Liver (tissue), 9 donors: ENCODE measurements around the gene RTP2. TPM values are rescaled to one million over a fixed set of nuclear protein-coding genes. Genes with fewer than 3 reads are reported as not detected.

Source experiments
- DNase-seq: peaks from one replicate; pipeline ENCODE4 v3.0.0-alpha.2; 2017; ENCODE audit warnings: low spot score
- H3K27ac ChIP-seq, 2 donors: one replicate each; pipeline ENCODE4 v1.7.0; 2013; ENCODE audit warnings: inconsistent platforms in 2 of 2, low read length in 2 of 2, control low read depth in 1 of 2, low read depth in 1 of 2, mild to moderate bottlenecking in 1 of 2
- H3K27me3 ChIP-seq, 4 donors: one replicate each; pipeline versions ENCODE4 v1.6.1 to v1.7.0; 2013; ENCODE audit warnings: low read length in 3 of 4, inconsistent platforms in 1 of 4, mild to moderate bottlenecking in 1 of 4, moderate library complexity in 1 of 4; ENCODE audit not compliant: control insufficient read depth in 4 of 4, insufficient read depth in 4 of 4
- H3K36me3 ChIP-seq, 4 donors: one replicate each; pipeline versions ENCODE4 v1.6.1 to v1.7.0; 2013; ENCODE audit warnings: low read length in 3 of 4, mild to moderate bottlenecking in 3 of 4, low read depth in 1 of 4, moderate library complexity in 1 of 4; ENCODE audit not compliant: control insufficient read depth in 4 of 4, insufficient read depth in 3 of 4
- H3K4me1 ChIP-seq, 4 donors: one replicate each; pipeline versions ENCODE4 v1.6.1 to v1.7.0; 2013; ENCODE audit warnings: low read length in 3 of 4, mild to moderate bottlenecking in 3 of 4, moderate library complexity in 1 of 4; ENCODE audit not compliant: control insufficient read depth in 4 of 4, insufficient read depth in 4 of 4
- H3K4me3 ChIP-seq, 3 donors: one replicate each; pipeline versions ENCODE4 v1.6.1 to v1.7.0; 2013; ENCODE audit warnings: low read length in 3 of 3, control low read depth in 1 of 3, low read depth in 1 of 3, mild to moderate bottlenecking in 1 of 3
- H3K9ac ChIP-seq, 2 donors: one replicate each; pipeline ENCODE4 v1.7.0; 2013; ENCODE audit warnings: low read length in 2 of 2, mild to moderate bottlenecking in 2 of 2, moderate library complexity in 2 of 2, control low read depth in 1 of 2, low read depth in 1 of 2
- H3K9me3 ChIP-seq, 4 donors: one replicate each; pipeline versions ENCODE4 v1.6.1 to v1.7.0; 2013; ENCODE audit warnings: low read length in 3 of 4; ENCODE audit not compliant: control insufficient read depth in 4 of 4
- EGR1 ChIP-seq, 2 donors: IDR thresholded peaks; 2 replicates each; pipeline ENCODE4 v1.6.1; 2016 to 2018; ENCODE audit warnings: antibody characterized with exemption in 2 of 2, low read depth in 2 of 2
- FOXA1 ChIP-seq: IDR thresholded peaks from 2 replicates; pipeline ENCODE4 v1.6.1; 2016; ENCODE audit warnings: antibody characterized with exemption
- FOXA2 ChIP-seq: IDR thresholded peaks from 2 replicates; pipeline ENCODE4 v1.6.1; 2016; ENCODE audit warnings: antibody characterized with exemption
- GABPA ChIP-seq, 2 donors: IDR thresholded peaks in 1 of 2; conservative IDR thresholded peaks in 1 of 2; 2 replicates each; pipeline ENCODE4 v1.6.1; 2016; ENCODE audit warnings: antibody characterized with exemption in 2 of 2, mild to moderate bottlenecking in 1 of 2, moderate library complexity in 1 of 2
- JUND ChIP-seq, 2 donors: IDR thresholded peaks; 2 replicates each; pipeline ENCODE4 v1.6.1; 2016; ENCODE audit warnings: antibody characterized with exemption in 2 of 2
- NR2F2 ChIP-seq: IDR thresholded peaks from 2 replicates; pipeline ENCODE4 v1.6.1; 2016; ENCODE audit warnings: antibody characterized with exemption
- RXRA ChIP-seq, 2 donors: IDR thresholded peaks; 2 replicates each; pipeline ENCODE4 v1.6.1; 2017 to 2018; ENCODE audit warnings: antibody characterized with exemption in 2 of 2, mild to moderate bottlenecking in 1 of 2
- SP1 ChIP-seq: IDR thresholded peaks from 2 replicates; pipeline ENCODE4 v1.6.1; 2018; ENCODE audit warnings: antibody characterized with exemption, mild to moderate bottlenecking
- TAF1 ChIP-seq: conservative IDR thresholded peaks from 2 replicates; pipeline ENCODE4 v1.6.1; 2016; ENCODE audit warnings: antibody characterized with exemption, mild to moderate bottlenecking
- YY1 ChIP-seq: IDR thresholded peaks from 2 replicates; pipeline ENCODE4 v1.6.1; 2016; ENCODE audit warnings: antibody characterized with exemption, mild to moderate bottlenecking
- WGBS: extraction: QIAGEN DNeasy Blood & Tissue Kit; methylation state at CpG from one replicate; pipeline ENCODE4 v1.1.7; 2013; 5-methylcytosine and 5-hydroxymethylcytosine counted together
- polyA plus RNA-seq, 2 donors: library from polyadenylated mRNA; stranded (reverse) in 1 of 2; unstranded in 1 of 2; fragments of 200-250 nt in 1 of 2; fragments of >200 nt in 1 of 2; fragmentation: Nextera tagmentation in 1 of 2; extraction: Ambion mirVana in 1 of 2; gene quantifications; one replicate each; pipeline versions ENCODE4 v1.2.1 to v1.2.3, GENCODE V29; 2013 to 2015
- total RNA-seq, 2 donors: library from RNA; depleted of rRNA; stranded (reverse); fragments of >200 nt; gene quantifications; one replicate each; pipeline ENCODE4 v1.2.3, GENCODE V29; 2014
- TF ChIP-seq, protein P1 (sequence below): IDR thresholded peaks from 2 replicates; pipeline ENCODE4 v1.6.1; 2016; ENCODE audit warnings: antibody characterized with exemption, mild to moderate bottlenecking
- TF ChIP-seq, protein P2 (sequence below): IDR thresholded peaks from 2 replicates; pipeline ENCODE4 v1.6.1; 2016; ENCODE audit warnings: antibody characterized with exemption
- TF ChIP-seq, protein P3 (sequence below): IDR thresholded peaks from 2 replicates; pipeline ENCODE4 v1.6.1; 2016; ENCODE audit warnings: antibody characterized with exemption
- TF ChIP-seq, protein P4 (sequence below): fragments of 150-350 bp; IDR thresholded peaks from 2 replicates; pipeline ENCODE4 v1.5.1; 2017; ENCODE audit warnings: improper control_type of control experiment, low read depth, low read length; ENCODE audit not compliant: missing input control
- donor health status: healthy.
- donor health status: healthy.
- donor health status: healthy.
- donor health status: healthy.
- donor health status: healthy.

Gene RTP2
- total and polyA plus RNA-seq, 4 donors: not detected

DNA sequence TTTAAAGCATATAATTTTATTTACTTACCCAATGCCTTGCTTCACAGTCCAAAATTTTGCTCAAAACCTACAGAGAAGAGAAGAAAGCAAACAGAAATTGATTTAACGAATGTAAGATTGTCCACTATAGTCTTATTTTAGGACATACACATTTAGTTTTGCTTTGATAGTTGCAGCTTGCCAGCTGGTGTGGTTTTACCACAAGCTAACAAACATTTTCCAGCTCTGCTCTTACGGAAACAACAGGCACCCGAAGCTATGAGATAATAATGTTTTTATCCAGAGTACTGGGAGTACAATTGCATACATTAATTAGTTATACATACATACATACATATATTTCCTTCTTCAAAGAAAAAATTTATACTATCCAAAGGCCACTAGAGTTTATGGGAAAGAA lies 32.5 kb upstream of the RTP2 start:
- DNase-seq: no peak
- TF ChIP-seq FOXA1 (no peak), EGR1 (IDR thresholded peaks at IDR 0.05; ENCODE audit: low read depth in 2 of 2) (no peak), YY1 (no peak), GABPA (IDR thresholded peaks at IDR 0.05 in 1 of 2, conservative IDR thresholded peaks at IDR 0.05 in 1 of 2) (no peak), FOXA2 (no peak), NR2F2 (no peak), JUND (IDR thresholded peaks at IDR 0.05) (no peak), TAF1 (no peak)
- TF ChIP-seq, protein P1, sequence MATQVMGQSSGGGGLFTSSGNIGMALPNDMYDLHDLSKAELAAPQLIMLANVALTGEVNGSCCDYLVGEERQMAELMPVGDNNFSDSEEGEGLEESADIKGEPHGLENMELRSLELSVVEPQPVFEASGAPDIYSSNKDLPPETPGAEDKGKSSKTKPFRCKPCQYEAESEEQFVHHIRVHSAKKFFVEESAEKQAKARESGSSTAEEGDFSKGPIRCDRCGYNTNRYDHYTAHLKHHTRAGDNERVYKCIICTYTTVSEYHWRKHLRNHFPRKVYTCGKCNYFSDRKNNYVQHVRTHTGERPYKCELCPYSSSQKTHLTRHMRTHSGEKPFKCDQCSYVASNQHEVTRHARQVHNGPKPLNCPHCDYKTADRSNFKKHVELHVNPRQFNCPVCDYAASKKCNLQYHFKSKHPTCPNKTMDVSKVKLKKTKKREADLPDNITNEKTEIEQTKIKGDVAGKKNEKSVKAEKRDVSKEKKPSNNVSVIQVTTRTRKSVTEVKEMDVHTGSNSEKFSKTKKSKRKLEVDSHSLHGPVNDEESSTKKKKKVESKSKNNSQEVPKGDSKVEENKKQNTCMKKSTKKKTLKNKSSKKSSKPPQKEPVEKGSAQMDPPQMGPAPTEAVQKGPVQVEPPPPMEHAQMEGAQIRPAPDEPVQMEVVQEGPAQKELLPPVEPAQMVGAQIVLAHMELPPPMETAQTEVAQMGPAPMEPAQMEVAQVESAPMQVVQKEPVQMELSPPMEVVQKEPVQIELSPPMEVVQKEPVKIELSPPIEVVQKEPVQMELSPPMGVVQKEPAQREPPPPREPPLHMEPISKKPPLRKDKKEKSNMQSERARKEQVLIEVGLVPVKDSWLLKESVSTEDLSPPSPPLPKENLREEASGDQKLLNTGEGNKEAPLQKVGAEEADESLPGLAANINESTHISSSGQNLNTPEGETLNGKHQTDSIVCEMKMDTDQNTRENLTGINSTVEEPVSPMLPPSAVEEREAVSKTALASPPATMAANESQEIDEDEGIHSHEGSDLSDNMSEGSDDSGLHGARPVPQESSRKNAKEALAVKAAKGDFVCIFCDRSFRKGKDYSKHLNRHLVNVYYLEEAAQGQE: no peak
- TF ChIP-seq, protein P2, sequence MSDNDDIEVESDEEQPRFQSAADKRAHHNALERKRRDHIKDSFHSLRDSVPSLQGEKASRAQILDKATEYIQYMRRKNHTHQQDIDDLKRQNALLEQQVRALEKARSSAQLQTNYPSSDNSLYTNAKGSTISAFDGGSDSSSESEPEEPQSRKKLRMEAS: no peak
- TF ChIP-seq, protein P3, sequence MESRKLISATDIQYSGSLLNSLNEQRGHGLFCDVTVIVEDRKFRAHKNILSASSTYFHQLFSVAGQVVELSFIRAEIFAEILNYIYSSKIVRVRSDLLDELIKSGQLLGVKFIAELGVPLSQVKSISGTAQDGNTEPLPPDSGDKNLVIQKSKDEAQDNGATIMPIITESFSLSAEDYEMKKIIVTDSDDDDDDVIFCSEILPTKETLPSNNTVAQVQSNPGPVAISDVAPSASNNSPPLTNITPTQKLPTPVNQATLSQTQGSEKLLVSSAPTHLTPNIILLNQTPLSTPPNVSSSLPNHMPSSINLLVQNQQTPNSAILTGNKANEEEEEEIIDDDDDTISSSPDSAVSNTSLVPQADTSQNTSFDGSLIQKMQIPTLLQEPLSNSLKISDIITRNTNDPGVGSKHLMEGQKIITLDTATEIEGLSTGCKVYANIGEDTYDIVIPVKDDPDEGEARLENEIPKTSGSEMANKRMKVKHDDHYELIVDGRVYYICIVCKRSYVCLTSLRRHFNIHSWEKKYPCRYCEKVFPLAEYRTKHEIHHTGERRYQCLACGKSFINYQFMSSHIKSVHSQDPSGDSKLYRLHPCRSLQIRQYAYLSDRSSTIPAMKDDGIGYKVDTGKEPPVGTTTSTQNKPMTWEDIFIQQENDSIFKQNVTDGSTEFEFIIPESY: no peak
- TF ChIP-seq, protein P4, sequence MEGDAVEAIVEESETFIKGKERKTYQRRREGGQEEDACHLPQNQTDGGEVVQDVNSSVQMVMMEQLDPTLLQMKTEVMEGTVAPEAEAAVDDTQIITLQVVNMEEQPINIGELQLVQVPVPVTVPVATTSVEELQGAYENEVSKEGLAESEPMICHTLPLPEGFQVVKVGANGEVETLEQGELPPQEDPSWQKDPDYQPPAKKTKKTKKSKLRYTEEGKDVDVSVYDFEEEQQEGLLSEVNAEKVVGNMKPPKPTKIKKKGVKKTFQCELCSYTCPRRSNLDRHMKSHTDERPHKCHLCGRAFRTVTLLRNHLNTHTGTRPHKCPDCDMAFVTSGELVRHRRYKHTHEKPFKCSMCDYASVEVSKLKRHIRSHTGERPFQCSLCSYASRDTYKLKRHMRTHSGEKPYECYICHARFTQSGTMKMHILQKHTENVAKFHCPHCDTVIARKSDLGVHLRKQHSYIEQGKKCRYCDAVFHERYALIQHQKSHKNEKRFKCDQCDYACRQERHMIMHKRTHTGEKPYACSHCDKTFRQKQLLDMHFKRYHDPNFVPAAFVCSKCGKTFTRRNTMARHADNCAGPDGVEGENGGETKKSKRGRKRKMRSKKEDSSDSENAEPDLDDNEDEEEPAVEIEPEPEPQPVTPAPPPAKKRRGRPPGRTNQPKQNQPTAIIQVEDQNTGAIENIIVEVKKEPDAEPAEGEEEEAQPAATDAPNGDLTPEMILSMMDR: no peak
- peak overlapping the region in 2 of 3 donors; percentile 66 to 97 for H3K4me3 ChIP-seq
- H3K9me3 ChIP-seq: no peaks in the 10 kb centered on the region
- H3K36me3 ChIP-seq: peaks cover 0 to 44% (median 41%) of the 10 kb centered on the region in 4 donors
- H3K4me1 ChIP-seq: peaks cover 0 to 44% (median 15%) of the 10 kb centered on the region in 4 donors
- peak overlapping the region in 1 of 2 donors; percentile 0 for H3K27ac ChIP-seq
- no peaks in the 10 kb centered on the region for H3K27me3 ChIP-seq
- WGBS: 42% methylated on average over 3 of the region's 3 CpGs
- peak overlapping the region in 1 of 2 donors; percentile 9 for H3K9ac ChIP-seq

DNA sequence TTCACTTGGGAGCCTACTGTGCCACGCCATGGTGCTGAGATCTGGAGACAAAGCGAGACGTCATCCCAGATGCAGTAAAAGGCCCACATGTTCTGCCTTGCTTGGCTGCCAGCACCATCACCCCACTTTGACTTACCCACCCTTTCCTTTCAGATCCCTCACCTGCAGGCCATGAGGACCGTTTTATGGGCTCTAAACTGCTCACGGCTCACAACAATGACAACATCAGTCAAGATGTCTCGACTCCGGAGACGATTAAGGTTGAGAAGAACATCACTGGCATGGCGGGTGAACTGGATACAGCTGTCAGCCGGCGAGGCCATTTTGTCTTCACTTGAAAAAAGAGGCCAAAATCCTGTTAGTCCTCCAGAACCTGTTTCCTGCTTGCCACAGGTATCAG lies 31.0 kb upstream of the RTP2 start:
- 98% methylated on average over 11 of the region's 11 CpGs for WGBS
- H3K4me3 ChIP-seq: no peak overlapping the region
- H3K9me3 ChIP-seq: no peaks in the 10 kb centered on the region
- H3K4me1 ChIP-seq: peaks cover 0 to 43% (median 17%) of the 10 kb centered on the region in 4 donors
- no peak overlapping the region for H3K9ac ChIP-seq
- no peak for TF ChIP-seq RXRA (IDR thresholded peaks at IDR 0.05)
- TF ChIP-seq SP1: no peak
- TF ChIP-seq, protein P2: no peak
- no peaks in the 10 kb centered on the region for H3K27me3 ChIP-seq
- DNase-seq: no peak
- peaks cover 4 to 58% (median 55%) of the 10 kb centered on the region in 4 donors for H3K36me3 ChIP-seq
- no peak overlapping the region for H3K27ac ChIP-seq
